D721Med (cell line): ENCODE measurements around the gene CAPN11.

ENCODE experiments used
- DNase-seq: peaks from one replicate; pipeline ENCODE4 v3.0.0; 2011; ENCODE audit warnings: low spot score; ENCODE audit not compliant: insufficient read length
- FAIRE-seq: peaks from 2 replicates; lab custom pipeline; 2011; peaks lifted over from hg19 to GRCh38; lab: Jason Lieb, UNC
- CTCF ChIP-seq: IDR thresholded peaks from 2 replicates; pipeline ENCODE4 v1.5.1; 2012; ENCODE audit warnings: mild to moderate bottlenecking, control low read depth; ENCODE audit not compliant: insufficient read depth; ENCODE audit errors: missing control alignments

Gene CAPN11

DNA sequence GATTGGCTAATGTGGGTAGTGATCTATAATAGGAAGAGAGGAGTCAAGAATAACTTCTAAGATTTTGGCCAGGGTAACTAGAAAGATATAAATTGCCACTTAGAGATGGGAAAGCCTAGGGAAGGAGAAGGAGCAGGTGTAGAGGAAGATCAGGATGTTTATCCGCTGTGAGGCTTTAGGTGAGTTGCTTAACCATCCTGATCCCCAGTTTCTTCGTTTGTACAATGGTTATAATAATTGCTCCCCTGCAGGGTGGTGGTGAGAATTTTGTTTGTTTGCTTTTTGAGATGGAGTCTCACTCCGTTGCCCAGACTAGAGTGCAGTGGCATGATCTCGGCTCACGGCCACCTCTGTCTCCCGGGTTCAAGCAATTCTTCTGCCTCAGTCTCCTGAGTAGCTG lies 55.7 kb downstream of the CAPN11 start:
- FAIRE-seq: no peak
- no peak for DNase-seq
- no peak for TF ChIP-seq CTCF

DNA sequence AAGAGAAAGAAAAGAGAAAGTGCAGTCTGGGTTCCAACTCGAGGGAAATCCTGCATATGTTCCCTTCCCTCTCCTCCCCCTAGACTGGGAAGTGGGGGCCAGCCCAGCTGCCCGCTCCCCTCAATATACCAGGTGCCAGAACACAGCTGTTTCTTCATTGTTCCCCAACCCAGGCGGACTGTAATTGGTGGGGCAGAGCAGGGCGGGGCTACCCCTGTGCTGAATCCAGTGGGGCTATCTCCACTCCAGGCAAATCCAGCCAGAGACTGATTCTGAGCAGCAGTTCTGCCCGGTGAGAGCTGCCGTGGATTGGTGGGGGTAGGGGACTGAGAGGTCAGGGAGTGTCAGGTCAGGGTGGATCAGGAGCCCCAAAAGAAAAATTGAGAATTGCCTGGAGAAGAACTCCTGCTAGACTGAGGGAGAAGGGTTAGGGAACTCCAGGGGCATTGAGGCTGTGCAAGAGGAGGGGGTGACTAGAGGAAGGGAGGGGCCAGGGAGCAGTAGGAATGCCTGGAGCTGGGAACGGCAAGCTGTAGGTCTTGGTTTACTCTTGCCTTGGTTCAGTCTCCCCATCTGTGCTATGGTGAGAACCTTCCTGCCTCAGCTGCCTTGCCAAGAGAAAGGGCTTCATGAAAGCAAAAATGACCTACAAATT lies 58.2 kb downstream of the CAPN11 start, which contains the start of gene MYMX:
MYMX (plus strand) TSS at position 250 of the 655 bp plus-strand sequence. CDS start 546 bp downstream, outside the sequence.
- no peak for TF ChIP-seq CTCF
- no peak for DNase-seq
- no peak for FAIRE-seq

DNA sequence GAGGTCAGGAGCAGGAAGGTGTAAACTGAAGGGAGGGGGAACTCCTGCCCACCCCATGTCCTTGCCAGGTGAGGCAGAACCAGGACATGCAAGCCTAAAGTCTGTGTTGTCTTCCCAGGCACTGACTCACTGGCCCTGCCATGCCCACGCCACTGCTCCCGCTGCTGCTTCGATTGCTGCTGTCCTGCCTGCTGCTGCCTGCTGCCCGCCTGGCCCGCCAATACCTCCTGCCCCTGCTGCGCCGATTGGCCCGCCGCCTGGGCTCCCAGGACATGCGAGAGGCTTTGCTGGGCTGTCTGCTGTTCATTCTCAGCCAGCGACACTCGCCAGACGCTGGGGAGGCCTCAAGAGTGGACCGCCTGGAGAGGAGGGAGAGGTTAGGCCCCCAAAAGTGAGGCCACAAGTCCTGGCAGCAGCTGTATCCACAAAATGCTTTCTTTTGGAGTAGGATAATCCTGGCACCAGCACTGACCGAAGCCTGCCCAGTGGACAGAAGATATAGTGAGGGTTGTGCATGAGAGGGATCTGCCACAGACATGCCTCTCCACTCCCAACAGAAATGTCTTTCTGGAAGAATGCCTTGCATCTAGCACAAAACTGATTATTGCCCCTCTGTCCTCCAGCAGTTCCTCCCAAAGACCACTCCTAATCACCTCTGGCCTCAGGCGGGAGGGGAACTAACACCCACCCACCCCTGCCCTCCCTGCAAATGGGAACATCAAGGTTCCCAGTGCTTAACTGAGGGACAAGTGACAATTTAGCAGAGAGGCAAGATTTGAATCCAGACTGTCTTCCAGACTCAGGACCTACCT lies 58.9 kb downstream of the CAPN11 start:
- FAIRE-seq: no peak
- DNase-seq: no peak
- no peak for TF ChIP-seq CTCF

DNA sequence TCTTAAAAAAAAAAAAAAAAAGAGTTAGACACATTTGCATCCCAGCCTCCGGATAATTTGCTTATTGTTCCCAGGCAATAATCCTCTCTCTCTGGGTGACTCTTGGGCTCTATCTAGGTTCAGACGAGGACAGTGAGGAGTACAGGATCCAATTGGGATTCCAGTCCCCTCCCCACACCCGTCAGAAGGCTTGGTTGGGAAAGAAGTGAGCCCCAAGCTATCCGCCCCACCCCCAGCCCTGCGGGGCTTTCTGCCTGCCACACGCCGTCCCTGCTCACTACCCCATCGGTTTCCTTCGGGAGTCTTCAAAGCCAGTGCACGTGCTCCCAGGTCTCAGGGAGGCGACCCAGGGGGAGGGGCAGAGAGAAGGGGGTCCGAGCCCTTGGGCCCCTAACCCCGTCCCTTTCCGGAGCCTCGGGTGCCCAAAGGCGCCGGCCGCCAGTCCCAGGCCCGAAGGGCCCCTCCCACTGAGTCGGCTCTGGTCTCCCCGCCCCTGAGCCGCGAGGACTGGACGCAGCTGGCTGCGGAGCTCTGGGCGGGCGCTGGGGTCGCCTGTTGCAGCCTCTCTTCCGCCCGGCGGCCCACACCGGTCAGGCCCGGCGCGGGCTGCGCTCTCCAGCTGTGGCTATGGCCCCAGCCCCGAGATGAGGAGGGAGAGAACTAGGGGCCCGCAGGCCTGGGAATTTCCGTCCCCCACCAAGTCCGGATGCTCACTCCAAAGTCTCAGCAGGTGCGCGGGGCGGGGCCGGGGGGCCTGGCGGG lies 60.6 kb downstream of the CAPN11 start:
- no peak for FAIRE-seq
- peak; percentile 66 for DNase-seq
- no peak for TF ChIP-seq CTCF

GRCh38 chr6:44219815-44220784 lies 61.5 kb downstream of the CAPN11 start:
- TF ChIP-seq CTCF: no peak
- DNase-seq (no peak), FAIRE-seq (no peak)

- TF ChIP-seq CTCF: no peak
- no peak for FAIRE-seq
- no peak for DNase-seq
Observed at GRCh38 chr6:44220913-44221290, 62.3 kb downstream of the CAPN11 start.
